ENCODE measurements around the gene ADGRE1.
A peak's percentile ranks its signal among the peaks of the same experiment; 100 is the strongest.
"Not testable (repeated sequence)": the region's sequence is repeated elsewhere in the genome, so short reads cannot be mapped to it uniquely, and the experiment has no call there.

Gene ADGRE1, protein sequence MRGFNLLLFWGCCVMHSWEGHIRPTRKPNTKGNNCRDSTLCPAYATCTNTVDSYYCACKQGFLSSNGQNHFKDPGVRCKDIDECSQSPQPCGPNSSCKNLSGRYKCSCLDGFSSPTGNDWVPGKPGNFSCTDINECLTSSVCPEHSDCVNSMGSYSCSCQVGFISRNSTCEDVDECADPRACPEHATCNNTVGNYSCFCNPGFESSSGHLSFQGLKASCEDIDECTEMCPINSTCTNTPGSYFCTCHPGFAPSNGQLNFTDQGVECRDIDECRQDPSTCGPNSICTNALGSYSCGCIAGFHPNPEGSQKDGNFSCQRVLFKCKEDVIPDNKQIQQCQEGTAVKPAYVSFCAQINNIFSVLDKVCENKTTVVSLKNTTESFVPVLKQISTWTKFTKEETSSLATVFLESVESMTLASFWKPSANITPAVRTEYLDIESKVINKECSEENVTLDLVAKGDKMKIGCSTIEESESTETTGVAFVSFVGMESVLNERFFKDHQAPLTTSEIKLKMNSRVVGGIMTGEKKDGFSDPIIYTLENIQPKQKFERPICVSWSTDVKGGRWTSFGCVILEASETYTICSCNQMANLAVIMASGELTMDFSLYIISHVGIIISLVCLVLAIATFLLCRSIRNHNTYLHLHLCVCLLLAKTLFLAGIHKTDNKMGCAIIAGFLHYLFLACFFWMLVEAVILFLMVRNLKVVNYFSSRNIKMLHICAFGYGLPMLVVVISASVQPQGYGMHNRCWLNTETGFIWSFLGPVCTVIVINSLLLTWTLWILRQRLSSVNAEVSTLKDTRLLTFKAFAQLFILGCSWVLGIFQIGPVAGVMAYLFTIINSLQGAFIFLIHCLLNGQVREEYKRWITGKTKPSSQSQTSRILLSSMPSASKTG

DNA sequence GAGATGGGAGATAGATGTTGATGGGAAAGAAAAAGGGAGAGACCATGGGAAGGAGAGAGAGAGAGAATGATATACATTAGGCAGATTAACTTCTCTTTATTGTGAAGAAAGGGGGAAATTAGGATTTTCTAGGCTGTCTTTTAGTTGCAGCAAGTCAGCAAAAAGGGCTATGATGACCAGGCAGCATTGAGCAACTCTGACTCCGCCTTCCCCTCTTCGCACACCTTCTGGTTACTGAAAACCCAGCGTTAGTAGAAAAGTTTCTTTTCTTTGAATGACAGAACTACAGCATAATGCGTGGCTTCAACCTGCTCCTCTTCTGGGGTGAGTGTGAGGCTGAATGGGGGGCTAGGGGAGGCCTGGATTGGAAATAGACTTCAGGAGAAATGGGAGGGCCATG lies at the start of gene ADGRE1:
TSS of gene ADGRE1 (plus strand) at position 264 of the 400 bp plus-strand sequence. CDS start at position 294, 30 bp downstream.
- peak in 1 of 3 donors; percentile 20 for DNase-seq (ENCODE audit: low read depth in 2 of 3, low spot score in 1 of 3)

DNA sequence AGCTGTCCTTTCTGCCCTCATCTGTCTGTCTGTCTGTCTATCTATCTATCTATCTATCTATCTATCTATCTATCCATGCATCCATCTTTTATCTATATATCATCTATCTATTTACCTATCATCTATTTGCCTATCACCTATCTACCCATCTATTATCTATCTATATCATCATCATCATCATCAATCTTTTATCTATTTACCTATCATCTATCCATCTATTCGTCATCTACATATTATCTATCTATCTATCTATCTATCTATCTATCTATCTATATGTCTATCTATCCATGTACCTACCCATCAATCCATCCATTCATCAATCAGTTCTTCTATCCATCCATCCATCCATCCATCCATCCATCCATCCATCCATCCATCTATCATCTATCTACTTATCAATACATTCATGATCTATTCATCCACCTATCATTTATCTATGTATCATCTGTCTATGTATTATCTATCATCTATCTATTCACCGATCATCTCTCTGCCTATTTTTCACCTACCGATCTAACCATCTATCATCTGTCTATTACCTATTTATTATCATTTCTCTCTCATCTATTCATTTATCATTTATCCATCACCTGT lies 49.2 kb upstream of the ADGRE1 start:
- DNase-seq (ENCODE audit: low read depth in 2 of 3, low spot score in 1 of 3) = no peak

DNA sequence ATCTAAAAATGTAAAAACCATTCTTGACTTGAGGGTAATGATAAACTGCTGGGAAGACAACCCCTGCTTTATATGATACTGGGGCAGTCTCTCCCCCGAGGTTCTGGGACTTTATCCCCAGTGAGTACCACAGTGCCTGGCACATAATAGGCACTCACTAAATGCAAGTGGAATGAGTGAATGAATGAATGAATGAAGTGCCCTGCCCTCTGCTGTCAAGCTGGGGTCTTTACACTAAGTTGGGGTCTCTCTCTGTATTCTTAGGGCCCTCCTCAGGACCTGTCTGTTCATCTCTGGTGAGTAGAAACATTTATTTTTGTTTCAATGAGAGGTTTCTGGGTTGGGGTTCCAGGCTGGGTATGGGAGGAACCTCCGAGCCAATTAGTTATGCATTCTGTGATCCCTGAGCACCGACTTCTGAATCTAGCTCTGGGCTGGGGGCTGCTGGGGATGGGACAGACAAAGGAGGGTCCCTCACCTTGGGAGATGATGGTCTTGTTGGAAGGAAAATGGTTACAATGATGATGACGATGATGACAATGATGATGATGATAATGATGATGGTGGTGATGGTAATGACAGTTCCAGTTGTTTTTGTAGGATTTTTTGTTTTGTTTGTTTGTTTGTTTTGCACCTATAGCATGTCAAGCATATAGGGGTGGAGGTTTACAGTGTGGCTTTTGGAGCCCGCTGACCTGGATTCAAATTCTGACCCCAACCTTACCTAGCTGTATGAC lies 44.3 kb upstream of the ADGRE1 start:
- no peak for DNase-seq (ENCODE audit: low read depth in 2 of 3, low spot score in 1 of 3)

DNA sequence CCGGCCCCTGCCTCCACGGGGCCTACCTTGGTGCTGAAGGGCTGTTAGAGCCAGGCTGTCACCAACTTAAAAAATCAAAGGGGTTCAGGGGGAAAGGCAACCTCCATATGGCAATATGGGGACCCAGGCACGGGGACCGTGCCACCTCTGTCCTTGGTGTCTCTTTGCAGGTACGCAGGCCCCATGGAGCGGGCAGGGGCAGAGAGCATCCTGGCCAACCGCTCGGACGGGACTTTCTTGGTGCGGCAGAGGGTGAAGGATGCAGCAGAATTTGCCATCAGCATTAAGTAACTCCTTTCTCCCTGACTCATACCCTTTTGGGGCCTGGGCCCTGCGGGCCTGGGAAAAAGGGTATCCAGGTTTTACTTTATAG lies 39.6 kb upstream of the ADGRE1 start:
- DNase-seq (ENCODE audit: low read depth in 2 of 3, low spot score in 1 of 3) = no peak

DNA sequence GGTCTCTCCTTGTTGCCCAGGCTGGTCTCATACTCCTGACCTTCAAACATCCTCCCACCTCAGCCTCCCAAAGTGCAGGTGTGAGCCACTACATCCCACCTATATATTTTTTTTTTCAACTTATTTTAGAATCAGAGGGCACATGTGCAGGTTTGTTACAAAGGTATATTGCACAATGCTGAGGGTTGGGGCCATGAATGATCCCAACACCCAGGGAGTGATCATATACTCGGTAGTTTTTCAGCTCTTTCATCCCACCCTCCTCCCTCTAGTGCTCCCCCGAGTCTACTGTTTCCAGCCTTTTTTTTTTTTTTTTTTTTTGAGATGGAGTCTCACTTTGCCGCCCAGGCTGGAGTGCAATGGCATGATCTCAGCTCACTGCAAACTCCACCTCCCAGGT lies 38.4 kb upstream of the ADGRE1 start:
- no peak for DNase-seq (ENCODE audit: low read depth in 2 of 3, low spot score in 1 of 3)

DNA sequence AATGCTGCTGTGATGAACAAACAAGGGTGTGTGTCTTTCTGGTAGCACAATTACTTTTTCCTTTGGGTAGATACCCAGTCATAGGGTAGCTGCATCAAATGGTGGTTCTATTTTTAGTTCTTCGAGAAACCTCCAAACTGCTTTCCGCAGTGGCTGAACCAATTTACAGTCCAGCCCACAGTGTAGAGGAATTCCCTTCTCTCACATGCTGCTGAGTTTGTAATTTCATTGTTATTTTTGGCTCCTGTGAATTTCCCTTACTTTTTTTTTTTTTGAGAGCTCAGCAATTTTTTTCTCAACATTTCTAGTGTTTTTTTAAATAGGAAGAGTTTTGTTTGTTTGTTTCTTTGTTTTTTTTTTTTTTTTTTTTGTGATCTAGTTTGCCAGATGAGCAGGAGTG lies 37.5 kb upstream of the ADGRE1 start:
- no peak for DNase-seq (ENCODE audit: low read depth in 2 of 3, low spot score in 1 of 3)

DNA sequence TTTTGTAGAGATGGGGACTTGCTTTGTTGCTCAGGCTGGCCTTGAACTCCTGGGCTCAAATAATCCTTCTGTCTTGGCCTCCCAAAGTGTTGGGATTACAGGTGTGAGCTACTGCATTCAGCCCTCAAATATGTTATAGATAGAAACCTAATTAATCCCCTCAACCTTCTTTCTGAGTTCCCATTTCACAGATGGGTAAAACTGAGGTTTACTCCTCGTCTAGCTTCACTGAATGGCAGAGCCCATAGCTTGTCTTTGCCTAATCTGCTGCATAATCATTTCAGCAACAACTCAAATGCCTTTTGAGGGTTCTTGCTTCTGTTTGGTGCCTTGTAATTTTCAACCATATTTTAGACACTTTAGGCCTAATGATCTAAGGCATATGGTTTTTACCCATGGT lies 36.0 kb upstream of the ADGRE1 start:
- no peak for DNase-seq (ENCODE audit: low read depth in 2 of 3, low spot score in 1 of 3)

DNA sequence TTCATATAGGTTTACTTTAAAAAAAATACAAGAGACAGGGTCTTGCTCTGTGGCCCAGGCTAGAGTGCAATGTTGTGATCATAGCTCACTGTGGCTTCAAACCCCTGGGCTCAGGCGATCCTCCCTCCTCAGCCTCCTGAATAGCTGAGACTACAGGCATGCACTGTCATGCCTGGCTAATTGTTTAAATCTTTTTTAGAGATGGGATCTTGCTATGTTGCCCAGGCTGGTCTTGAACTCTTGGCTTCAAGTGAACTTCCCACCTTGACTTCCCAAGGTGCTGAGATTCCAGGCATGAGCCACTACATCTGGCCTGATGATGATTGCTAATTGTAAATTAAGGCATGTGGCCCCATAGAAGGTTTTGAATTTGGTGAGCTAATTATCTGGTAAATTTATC lies 35.4 kb upstream of the ADGRE1 start:
- no peak for DNase-seq (ENCODE audit: low read depth in 2 of 3, low spot score in 1 of 3)

DNA sequence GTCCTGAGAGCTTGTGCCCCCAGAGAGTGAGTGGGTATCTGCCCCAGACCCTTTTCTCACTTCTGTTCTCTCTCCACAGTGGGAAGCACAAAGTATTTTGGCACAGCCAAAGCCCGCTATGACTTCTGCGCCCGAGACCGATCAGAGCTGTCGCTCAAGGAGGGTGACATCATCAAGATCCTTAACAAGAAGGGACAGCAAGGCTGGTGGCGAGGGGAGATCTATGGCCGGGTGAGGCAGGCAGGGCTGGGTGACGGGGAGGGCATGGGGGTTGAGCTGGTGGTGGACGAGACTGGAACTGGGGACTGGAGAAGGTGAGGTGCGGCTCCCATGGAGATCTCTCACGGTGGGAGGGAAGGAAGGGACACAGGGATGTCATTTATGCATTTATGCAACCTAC lies 33.5 kb upstream of the ADGRE1 start:
- no peak for DNase-seq (ENCODE audit: low read depth in 2 of 3, low spot score in 1 of 3)

DNA sequence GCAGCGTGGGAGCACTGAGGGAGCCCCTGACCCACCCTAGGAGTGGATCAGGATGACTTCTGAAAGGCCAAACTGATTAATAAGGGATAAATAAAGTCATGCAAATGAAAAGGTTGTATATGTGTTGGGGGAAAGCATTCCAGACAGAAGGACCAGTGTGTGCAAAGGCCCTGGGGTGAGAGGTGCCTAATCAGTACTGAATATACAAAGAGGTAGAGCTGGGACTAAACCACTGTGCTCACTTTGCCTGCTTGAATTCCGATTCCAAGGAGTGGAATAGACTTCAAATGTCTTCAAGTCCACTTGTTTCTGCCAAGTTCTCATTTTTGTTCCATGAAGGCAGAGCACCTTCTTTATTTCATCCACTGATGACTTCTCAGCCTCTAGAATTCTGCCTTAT lies 32.6 kb upstream of the ADGRE1 start:
- no peak for DNase-seq (ENCODE audit: low read depth in 2 of 3, low spot score in 1 of 3)

DNA sequence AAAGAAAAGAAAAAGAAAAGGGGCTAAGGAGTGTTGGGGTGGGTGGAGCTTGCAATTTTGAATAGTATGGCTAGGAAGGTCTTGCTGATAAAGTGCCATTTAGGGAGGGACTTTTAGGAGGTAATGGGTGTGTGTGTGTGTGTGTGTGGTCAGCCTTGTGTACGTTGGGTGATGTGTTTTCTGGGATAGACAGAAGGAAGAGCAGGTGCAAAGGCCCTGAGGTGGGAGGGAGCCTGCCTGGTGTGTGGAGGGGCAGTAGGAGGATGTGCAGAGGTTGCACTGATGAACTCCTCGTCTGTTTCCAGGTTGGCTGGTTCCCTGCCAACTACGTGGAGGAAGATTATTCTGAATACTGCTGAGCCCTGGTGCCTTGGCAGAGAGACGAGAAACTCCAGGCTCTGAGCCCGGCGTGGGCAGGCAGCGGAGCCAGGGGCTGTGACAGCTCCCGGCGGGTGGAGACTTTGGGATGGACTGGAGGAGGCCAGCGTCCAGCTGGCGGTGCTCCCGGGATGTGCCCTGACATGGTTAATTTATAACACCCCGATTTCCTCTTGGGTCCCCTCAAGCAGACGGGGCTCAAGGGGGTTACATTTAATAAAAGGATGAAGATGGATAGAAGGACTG lies 30.5 kb upstream of the ADGRE1 start:
- no peak for DNase-seq (ENCODE audit: low read depth in 2 of 3, low spot score in 1 of 3)

DNA sequence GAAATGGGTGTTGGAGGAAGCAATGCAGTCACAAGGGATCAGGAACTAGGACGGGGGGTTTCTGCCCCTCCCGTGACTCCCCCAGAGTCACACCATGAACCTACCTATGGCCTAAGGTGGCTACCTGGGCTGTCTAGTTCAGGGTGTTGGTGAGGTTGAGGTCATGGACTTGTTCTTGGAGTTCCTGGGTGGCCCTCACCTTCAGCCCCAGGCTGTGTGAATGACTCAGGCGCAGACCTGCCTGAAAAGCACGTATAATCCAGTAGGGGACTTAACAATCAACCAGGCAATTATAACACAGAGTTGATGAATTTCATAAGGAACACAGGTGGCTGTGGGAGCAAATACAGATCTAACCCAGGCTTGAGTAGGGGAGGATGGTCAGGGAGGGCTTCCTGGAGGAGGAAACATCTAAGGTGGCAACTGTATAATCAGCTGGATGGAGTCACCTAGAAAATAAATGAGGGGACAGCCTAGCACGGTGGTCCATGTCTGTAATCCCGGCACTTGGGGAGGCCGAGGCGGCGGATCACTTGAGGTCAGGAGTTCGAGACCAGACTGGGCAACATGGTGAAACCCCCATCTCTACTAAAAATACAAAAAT lies 25.6 kb upstream of the ADGRE1 start:
- DNase-seq (ENCODE audit: low read depth in 2 of 3, low spot score in 1 of 3) = no peak

DNA sequence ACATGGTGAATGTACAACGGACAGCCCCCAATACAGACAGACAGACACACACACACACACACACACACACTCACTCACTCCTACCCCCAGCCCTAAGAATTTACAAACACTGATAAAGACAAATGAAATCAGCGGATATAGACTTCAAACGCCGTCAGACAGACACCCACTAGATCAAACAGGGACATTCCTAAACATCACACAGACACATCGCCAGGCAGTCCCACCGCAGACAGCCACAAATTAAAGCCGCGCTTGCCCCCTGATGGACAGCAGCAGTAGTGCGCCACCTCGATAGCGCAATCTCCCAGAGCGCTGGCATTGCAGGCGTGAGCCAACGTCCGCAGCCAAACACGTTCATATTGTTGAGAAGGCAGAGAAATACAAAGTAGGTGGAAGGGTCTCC lies 24.7 kb upstream of the ADGRE1 start:
- peak; percentile 87 to 95 (median 89) for DNase-seq (ENCODE audit: low read depth in 2 of 3, low spot score in 1 of 3)

DNA sequence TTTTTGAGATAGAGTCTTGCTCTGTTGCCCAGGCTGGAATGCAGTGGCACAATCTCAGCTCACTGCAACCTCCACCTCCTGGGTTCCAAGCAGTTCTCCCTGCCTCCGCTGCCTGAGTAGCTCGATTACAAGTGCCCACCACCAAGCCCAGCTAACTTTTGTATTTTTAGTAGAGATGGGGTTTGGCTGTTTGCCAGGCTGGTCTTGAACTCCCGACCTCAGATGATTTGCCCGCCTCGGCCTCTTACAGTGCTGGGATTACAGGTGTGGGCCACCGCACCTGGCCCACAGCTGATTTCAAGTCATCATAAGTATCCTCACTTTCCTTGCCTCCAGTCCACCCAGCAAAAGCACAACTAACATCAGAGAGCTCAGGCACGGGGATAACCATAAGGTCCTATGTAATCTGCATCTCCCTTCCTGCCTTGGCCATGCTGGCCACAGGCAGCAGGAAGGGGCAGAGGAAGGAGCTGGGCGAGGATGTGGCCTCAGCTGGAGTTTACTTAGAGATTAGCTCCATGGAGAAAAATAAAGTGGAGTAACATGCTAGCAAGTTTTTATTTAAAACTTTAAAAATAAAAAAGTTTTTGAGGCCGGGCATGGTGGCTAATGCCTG lies 22.9 kb upstream of the ADGRE1 start:
- DNase-seq (ENCODE audit: low read depth in 2 of 3, low spot score in 1 of 3) = no peak

DNA sequence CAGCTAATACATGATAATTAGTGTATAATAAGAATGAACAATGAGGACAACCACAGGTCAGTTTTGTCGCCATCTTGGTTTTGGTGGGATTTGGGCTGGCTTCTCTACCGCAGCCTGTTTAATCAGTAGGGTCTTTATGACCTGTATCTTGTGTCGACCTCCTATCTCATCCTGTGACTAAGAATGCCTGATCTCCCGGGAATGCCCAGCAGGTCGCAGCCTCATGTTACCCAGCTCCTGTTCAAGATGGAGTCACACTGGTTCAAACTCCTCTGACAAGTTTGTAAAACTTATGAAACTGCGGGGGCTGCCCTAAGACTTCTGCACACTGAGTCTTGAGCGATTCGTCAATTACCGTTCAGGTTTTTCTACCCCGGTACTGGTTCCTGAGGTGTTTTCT lies 21.5 kb upstream of the ADGRE1 start:
- no peak for DNase-seq (ENCODE audit: low read depth in 2 of 3, low spot score in 1 of 3)

DNA sequence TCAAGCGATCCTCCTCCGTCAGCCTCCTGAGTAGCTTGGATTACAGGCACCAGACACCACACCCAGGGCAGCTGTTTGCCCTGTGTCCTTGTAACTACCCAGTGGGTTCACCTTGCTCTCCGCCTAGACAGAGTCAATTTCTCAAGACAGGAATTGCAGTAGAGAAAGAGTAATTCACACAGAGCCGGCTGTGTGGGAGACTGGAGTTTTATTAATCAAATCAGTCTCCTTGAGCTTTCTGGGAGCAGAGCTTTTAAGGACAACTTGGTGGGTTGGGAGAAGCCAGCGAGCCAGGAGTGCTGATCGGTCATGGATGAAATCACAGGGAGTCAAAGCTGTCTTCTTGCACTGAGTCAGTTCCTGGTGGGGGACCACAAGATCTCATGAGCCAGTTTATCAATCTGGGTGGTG lies 20.6 kb upstream of the ADGRE1 start:
- no peak for DNase-seq (ENCODE audit: low read depth in 2 of 3, low spot score in 1 of 3)

DNA sequence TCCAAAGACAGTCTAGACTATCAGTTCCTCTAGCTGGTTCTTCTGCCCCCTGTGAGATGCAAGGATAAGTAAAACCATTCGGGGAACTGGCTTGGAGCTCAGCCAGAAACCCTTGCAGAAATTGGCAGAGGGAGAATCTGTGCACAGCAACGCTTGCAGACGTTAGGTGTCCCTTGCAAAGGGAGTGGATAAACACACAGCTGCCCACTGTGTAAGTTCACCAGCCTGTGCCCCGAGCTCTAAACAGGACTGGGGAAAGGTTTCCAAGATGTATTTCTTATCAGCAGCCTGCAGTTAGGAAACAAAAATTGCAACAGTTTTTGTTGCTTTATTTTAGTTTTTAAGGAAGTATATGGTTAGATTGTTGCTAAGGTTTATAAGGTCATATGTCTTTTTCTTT lies 19.0 kb upstream of the ADGRE1 start:
- DNase-seq (ENCODE audit: low read depth in 2 of 3, low spot score in 1 of 3) = no peak

DNA sequence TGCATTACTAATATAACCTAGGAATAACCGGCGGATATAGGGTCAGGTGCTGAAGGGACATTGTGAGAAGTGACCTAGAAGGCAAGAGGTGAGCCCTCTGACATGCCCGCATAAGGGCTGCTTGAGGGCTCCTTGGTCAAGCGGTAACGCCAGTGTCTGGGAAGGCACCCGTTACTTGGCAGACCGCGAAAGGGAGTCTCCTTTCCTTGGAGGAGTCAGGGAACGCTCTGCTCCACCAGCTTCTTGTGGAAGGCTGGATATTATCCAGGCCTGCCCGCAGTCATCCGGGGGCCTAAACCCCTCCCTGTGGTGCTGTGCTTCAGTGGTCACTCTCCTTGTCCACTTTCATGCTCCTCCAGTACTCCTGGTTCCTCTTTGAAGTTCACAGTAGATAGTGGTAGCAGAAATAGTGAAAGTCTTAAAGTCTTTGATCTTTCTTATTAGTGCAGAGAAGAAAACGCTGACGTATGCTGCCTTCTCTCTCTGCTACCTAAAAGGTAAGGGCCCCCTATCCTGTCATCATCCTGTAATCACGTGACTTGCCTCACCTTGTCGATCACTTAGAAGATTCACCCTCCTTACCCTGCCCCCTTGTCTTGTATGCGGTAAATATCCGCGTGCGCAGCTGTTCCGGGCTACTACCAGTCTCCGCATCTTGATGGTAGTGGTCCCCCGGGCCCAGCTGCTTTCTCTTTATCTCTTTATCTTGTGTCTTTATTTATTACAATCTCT lies 18.1 kb upstream of the ADGRE1 start:
- not testable (repeated sequence) for DNase-seq (ENCODE audit: low read depth in 2 of 3, low spot score in 1 of 3)

DNA sequence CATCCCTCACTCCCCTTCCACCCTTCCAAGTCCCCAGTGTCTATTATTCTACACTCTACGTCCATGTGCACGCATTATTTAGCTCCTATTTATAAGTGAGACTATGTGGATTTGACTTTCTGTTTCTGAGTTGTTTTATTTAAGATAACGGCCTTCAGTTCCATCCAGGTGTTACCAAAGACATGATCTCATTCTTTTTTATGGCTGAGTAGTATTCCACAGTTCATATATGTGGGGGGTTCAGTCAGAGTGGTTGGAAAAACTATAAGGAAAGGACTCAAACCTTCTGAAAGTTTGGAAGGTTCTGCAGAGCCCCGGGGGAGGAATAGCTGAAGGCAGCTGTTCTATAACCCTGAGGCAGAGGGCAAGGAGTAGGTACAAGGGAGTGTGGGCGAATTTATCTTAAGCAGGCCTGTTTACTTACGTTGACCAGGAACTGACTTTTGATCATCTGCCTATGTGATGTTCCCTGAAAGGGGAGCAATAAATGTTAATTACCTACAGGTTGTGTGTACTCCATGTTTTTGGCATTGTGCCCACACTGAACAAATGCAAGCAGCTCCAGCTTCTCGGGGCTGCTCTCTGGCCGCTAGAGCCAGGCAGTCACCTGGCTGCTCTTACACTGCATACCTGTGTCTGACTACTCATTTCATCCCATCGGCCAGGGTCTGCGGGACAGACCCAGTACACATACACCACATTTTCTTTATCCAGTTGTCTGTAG lies 13.5 kb upstream of the ADGRE1 start:
- DNase-seq (ENCODE audit: low read depth in 2 of 3, low spot score in 1 of 3) = no peak
